Right forelimb (tissue), 1 donor: ENCODE data around the gene CEACAM18.
"Not testable (repeated sequence)": the region's sequence is repeated elsewhere in the genome, so short reads cannot be mapped to it uniquely, and the experiment has no call there.

Experiments used
- DNase-seq: peaks from one replicate; pipeline ENCODE4 v3.0.0-alpha.2; 2018

The CEACAM18 gene

DNA sequence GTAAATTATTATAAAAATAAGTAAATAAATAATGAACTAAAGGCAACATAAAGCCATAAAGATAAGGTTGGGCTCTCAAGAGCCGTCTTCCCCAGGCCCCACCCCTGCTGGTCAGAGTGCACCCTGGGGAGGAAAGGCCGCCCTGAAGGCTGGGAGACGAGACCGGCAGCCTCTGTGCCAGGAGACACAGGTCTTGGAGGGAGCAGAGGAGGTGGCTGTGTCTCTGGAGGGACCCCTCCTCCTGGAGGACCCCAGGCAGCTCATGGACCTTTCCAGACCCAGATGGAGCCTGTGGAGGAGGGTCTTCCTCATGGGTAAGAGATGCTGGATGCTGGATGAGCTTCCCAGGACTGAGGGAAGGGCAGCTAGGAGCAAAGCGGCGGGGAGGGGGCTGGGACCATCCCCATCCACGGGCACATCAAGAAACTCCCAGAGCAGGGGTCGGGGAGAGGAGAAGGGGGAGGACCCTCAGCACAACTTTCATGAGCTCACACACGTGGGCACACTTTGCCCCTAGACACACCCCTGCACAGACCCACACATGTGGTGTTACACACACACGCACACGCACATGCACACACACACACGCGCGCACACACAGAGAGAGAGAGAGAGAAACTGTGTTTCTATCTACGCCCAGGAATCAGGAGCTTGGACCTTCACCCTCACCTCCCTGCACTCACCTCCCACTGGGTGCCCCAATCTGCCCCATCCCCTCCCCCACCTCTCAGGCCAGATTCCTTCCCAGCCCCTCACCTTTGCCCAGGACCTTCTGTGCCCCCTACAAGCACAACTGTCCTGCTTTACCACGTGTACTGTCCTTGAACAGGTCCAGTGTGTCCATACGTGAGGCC is at the start of gene CEACAM18:
Gene CEACAM18 (plus strand): TSS at position 159 of the 854 bp plus-strand sequence.
- DNase-seq = no peak

DNA sequence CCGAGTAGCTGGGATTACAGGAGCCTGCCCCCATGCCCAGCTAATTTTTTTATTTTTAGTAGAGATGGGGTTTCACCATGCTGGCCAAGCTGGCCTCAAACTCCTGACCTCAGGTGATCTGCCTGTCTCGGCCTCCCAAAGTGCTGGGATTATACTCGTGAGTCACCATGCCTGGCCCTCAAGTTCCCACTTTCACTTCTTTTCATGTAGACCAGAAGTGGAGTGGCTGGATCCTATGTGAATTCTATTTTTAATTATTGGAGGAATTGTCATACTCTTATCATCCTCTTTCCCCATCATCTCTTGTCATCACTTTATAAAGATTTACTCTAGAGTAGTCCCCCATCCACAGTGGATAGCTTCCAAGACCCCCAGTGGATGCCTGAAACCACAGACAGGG is 48.1 kb upstream of the CEACAM18 start:
- DNase-seq = no peak

GRCh38 chr19:51431124-51431523 is 47.2 kb upstream of the CEACAM18 start:
- no peak for DNase-seq

DNA sequence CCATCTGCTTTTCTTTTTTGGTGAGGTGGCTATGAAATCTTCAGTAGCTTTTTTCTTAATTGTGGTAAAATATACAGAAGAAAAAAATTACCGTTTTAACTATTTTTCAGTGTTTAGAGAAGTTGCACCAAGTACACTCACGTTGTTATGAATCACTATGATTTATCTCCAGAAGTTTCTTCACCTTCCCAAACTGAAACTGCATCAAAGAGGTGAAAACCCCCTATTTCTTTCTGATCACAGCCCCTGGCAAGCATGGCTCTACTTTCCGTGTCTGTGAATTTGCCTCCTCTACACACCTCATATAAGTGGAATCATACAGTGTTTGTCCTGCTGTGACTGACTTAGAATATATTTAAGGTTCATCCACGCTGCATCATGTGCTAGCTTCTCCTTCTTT is 45.3 kb upstream of the CEACAM18 start:
- DNase-seq = no peak

DNA sequence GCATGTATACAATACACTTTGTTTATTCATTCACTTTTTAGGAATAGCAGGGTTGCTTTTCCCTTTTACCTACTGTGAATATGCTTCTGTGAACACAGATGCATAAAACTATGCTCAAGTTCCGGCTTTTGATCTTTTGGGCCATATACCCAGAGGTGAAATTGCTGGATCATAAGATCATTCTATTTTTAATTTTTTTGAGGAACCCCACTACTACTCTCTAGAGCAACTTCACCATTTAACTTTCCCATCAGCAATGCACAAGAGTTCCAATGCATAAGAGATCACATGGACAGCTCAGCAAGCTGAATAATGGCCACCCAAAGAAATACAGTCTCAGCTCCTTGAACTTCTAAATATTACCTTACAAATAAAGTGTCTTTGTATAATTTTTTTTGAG is 43.9 kb upstream of the CEACAM18 start:
- no peak for DNase-seq

- no peak for DNase-seq
Observed at GRCh38 chr19:51439021-51439465, 39.3 kb upstream of the CEACAM18 start.

DNA sequence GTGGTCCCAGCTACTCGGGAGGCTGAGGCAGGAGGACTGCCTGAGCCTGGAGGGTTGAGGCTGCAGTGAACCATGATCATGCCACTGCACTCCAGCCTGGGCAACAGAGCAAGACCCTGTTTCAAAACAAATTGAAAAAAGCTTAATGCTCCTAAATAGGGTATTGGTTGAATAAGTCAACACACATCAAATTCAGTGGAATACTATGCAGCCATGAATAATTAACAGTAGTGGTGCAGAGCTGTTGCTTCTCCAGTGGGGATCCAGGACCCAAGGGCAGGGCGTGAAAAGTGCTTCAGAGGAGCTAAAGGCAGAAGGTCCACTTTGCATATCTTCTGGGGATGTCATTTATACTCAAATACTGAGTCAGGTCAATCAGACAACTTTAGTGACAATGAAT is 38.3 kb upstream of the CEACAM18 start:
- no peak for DNase-seq

DNA sequence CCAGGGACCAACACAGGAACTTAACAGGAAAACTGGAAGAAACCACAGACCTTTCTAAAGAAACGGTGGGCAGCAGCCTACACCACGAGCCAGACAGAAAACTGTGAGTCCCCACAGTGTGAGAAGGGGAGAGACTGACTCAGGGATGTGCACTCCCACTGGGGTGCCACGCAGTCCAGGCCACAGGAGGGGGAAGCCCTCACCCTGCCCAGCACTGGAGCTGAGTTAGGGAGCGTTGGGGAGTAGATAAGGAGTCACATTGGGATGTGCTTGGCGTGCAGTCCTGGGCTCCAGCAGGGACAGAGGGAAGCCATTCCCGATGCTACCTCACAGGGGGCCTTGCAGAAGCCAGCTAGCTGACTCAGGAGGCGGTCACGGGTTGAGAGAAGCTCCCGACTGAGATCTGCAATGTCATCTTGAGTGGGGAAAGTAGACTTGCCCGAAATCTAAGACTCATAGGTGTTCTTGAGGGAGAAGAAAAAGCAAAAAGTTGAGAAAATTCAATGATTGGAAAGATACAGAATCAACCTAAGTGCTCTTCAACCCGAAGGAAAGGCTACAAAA is 37.4 kb upstream of the CEACAM18 start:
- no peak for DNase-seq

DNA sequence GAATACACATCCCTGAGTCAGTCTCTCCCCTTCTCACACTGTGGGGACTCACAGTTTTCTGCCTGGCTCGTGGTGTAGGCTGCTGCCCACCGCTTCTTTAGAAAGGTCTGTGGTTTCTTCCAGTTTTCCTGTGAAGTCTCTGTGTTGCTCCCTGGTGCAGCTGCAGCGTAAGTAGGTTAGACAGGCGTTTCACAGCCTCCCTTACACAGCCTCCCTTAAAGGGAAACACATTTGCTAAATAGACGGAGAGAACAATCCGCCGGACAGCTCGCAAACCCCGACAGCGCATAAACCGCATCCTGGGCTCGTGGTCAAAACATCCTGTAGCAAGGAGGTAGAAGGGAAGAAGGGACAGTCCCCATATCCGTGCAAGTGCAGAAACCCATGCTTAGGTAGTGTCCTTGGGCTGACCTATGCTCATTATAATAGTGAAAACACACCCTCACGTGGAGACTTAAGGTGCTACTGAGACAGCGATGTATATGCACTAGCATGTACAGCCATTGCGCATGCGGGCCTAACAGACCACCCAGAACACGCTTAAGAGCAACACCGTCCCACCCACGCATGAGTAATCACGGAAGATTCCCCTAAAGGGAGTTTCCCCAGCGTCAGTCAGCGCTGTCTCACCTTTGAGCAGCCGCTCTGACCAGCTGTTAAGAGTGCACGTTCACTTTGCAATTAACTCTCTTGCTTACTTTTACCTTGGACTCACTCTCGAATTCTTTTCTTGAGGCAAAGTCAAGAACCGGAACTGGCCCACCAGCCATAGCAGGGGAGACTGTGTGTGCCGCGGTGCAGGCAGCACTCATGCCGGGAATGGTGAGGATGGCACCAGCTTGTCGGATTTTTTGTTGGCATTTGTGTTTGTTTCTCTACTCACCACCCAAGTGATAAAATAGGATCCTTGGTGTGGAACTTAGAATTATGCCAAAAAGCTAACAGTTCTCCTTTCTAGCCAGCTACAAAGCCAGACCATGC is 36.6 kb upstream of the CEACAM18 start:
- no peak for DNase-seq

- DNase-seq = not testable (repeated sequence)
Observed at GRCh38 chr19:51447510-51447909, 30.8 kb upstream of the CEACAM18 start.

DNA sequence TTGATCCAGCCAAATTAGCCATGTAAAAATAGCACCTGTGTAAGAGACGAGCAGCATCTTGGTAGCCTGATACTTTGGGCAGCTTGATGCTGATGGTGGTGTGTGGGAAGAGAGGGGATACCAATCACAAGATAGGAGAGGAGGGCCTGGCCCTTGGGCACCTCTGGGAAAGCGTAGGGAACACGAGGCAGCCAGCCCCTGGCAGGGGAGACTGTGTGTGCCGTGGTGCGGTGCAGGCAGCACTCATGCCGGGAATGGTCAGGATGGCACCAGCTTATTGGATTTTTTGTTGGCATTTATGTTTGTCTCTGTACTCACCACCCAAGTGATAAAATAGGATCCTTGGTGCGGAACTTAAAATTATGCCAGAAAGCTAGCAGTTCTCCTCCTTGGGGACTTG is 30.3 kb upstream of the CEACAM18 start:
- no peak for DNase-seq

DNA sequence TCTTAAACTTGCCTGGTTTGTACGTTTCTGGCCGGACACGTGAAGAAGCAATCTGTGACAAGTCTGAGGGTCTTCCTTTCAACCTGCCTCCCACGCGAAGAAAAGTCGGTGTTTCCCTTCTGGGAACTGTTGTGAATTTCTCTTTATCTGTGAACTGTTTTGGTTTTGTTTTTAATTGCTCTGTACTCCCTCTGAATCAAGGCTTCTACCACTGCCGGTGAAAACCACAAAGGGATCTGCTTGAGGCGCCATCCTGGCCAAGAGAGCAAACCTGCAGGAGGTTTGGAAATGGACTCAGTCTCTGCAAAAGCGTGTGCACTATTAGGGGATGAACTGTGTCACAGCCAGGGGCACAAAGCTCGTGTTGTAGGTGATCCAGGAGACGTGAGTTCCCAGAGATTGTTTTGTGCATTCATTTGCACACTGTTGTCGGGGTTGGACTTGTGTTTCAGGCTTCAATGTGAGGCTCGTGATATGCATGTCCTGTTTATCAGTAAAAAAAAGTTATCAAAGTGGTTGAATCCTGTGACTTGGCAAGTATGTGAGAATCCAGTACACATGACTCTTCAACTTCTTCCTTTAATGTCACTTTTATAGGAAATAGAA is 29.8 kb upstream of the CEACAM18 start:
- no peak for DNase-seq

DNA sequence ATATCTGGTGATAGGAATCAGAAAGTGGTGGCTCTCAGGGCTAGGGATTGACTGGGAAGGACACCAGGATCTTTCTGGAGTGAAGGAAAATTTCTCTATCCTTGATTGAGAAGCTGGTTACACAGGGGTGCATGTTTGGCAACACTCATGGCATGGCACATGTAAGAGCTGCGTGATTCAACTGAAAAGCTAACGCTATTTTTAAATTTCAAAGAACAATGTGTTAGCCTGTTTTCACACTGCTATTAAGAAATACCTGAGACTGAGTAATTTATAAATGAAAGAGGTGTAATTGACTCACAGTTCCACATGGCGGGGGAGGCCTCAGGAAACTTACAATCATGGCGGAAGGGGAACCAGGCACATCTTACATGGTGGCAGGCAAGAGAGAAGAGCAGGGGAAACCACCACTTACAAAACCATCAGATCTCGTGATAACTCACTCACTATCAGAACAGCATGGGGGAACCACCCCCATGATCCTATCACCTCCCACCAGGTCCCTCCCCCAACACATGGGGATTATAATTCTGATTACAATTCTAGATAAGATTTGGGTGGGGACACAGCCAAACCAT is 27.5 kb upstream of the CEACAM18 start:
- no peak for DNase-seq

DNA sequence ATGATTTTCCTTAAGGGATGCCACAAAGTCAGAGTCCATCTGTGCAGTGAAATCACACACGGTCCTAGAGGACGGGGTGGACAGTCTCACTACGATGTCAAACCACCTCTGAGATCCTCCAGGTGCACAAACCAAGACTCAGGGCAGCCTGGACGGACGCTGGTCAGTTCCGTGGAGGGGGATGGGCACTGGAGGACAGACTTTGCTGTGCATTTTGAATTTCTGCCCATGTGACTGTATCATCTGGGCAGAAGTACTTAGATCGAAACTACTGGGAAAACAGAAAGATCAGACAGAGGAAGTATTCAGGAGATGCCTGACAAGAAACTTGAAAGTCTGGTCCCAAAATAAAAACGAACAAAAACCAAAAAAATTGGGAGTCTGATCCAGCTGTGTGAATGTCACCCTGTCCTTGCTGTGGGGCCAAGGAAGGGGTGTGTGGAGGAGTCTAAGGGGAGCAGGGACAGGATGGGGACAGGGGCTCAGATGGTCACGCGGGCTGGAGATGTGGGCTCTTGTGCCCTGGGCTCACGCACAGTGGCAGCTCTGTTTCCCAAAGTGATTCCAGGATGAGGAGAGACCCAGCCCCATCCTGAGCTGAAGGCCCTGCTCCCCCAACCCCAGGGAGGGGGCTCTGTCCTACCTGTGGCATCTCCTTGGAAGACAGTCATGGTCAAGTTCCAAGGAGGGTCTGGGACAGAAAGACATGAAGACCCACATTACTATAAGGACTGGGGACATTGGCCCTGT is 21.6 kb upstream of the CEACAM18 start:
- no peak for DNase-seq

DNA sequence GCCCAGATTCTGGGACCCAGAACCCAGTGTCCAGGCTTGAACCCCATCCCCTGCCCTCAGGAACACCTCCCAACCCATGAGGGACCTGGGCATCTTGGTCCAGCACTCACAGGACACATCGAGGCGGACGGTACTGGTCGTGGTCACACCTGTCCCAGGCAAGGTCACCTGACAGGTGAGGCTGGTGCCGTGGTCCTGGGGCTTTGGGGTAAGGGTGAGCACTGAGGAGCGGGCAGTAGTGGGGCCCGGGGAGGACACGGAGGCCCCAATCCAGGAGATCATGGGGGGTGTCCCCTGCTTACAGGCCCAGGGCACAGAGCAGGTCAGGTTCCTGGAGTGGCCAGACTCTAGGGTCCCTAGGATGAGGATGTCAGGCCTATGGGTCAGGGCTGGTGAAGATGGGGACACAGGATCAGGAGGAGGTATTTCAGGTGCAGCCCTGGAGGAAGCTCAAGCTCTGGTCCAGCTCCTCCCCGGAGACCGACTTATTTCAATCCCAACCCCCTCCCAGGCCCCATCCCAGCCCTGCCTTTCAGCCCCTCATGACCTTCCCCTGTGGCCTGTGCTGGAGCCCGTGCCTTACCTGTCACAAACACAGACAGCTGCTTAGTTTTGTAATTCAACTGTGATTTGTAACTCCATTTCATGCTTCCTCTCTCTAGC is 20.9 kb upstream of the CEACAM18 start:
- no peak for DNase-seq

DNA sequence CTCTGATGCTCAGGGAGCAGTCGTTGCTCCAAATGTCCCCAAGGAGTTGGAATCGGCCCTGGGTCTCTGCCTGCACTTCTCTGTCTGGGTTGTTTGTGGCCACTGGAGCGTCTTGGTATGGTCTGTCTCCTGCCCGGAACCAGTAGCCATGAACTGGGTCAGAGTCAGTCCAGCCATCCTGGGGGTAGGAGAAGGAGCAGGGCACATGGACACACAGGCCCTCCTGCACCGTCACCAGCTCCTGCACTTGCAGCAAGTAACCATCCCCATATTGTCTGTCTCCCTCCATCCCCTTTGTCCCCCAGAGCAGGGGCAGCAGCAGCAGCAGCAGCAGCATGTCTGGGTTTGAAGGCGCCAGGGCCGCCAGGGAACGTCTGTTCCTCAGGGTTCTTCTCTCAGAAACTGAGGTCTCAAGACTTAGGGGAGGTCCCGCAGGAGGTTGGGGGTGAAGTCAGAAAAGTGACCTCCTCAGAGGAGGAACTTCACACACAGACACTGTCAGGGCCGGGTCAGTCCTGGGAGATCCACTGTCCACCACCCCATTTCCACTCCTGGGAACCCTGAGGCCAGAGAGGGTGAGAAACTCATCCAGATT is 20.2 kb upstream of the CEACAM18 start, which contains the start of gene SIGLEC8:
Gene SIGLEC8 (minus strand): TSS at position 404 of the 595 bp plus-strand sequence. CDS start 67 bp downstream, at position 337.
- no peak for DNase-seq

- DNase-seq = no peak
Observed at GRCh38 chr19:51458899-51459505, 19.3 kb upstream of the CEACAM18 start.

- DNase-seq = no peak
Observed at GRCh38 chr19:51460164-51460992, 18.0 kb upstream of the CEACAM18 start.

- DNase-seq = no peak
Observed at GRCh38 chr19:51461723-51462161, 16.6 kb upstream of the CEACAM18 start.
